Head of caudate nucleus (tissue), 42 donors: Measurements from ENCODE around the gene SLAMF9.
"Not testable (repeated sequence)": the region's sequence is repeated elsewhere in the genome, so short reads cannot be mapped to it uniquely, and the experiment has no call there.

Experiments
- DNase-seq, 42 donors: peaks; one replicate each; pipeline versions ENCODE4 v3.0.0 to v3.0.0-alpha.2; 2020 to 2021; ENCODE audit warnings: mixed read lengths in 7 of 42
- intact Hi-C: fragments of 100-400 bp; cut with DNase I; formaldehyde crosslinking; loops from one replicate; pipeline ENCODE4 v1.15.0; 2022

SLAMF9 gene

DNA sequence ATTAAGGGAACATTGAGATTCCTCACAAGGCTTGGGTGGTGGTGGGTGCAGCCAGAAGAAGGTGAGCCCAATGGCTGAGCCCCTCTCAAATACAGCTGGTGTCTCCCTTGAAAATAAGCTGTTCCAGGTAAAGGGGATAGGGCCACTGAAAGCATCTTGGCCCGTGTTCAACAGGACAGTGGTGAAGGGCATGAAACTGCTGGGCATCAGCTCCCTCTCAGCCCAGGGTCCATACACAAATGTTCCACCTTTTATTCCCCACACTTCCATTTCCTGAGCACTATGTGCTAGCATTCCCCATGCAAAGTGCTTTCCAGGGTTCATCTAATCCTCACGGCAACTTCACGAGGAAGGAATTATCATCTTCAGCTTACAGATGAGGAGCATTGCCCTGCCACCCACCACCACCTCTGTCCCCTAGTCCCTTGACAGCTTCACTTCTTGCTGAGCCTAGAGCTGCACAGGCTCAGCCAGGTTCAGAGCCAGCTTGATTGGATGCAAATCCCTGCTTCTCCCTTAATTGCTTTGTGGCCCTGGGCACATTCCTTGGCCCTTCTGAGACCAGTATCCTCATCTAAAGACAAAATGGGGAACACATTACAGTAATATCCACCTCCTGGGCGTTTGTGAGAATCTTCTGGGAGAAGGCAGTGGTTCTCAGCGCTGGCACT lies 38.3 kb downstream of the SLAMF9 start:
- intact Hi-C loops = no loop called here
- no peak for DNase-seq

DNA sequence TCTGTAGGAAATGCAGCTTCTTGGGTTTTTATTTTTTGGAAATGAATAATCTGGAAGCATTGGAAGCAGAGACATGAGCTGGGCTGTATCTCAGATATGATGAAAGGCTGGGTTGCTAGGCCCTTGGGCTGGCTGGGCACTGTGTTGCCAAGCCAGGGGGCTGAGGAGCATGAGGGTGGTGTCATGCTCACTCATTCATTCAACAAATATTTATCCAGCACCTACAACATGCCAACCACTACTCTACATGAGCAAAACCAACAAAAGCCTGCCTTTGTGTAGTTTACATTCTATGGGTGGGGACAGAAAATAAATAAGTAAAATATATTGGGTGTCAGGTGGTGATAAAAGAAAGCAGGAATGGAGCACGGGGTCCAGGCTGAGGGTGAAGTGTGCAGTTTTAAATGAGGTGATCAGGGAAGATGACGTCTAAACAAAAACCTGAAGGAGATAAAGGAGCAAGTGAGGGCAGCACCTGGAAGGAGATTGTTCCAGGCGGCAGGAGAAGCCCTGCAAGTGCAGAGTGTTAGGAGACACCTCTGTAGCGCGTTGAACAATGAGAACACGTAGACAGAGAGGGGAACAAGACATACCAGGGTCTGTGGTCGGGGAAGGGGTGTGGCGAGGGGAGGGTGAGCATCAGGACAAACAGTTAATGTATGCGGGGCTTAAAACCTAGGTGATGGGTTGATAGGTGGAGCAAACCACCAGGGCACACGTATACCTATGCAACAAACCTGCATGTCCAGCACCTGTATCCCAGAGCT lies 39.6 kb downstream of the SLAMF9 start:
- DNase-seq = no peak
- intact Hi-C loops = no loop called here

GRCh38 chr1:159913451-159914192 lies 40.4 kb downstream of the SLAMF9 start:
- DNase-seq = no peak
- intact Hi-C loops = no loop called here

DNA sequence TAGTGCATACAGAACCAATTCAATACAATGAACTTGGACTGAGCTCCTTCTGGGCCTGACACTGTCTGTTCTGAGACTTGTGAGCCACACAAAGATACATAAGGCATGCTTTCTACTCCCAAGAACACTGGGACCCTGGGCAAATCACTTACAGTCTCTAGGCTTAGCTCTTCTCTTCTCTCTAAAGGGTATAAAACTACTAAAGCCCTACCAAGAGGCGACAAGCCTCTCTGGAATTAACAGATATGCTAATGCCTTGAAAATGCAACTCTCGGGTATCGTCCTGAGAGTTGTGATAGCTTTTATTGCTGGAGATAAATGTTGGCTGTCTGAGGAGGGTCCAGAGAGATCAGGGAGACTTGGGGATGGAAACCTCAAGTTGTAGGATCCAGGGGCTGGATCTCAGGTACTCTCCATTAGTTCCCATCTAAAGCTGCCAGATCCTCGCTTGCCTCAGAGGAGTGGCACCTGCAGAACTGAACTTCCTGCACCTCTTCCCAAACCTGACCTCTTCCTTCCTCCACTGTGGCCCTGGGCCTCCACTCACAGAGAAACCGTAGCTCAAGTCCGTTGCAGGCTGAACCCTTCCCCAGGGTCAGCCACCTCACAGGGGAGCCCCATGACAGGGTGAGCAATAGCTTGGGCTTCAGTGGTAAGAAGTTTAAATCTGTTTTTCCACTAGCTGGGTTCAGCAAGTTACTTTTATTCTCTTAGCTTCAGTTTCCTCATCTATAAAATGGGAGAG lies 42.5 kb downstream of the SLAMF9 start:
- no peak for DNase-seq
- intact Hi-C loops = no loop called here

GRCh38 chr1:159908031-159908940 lies 45.8 kb downstream of the SLAMF9 start:
- intact Hi-C loops = no loop called here
- DNase-seq = no peak

DNA sequence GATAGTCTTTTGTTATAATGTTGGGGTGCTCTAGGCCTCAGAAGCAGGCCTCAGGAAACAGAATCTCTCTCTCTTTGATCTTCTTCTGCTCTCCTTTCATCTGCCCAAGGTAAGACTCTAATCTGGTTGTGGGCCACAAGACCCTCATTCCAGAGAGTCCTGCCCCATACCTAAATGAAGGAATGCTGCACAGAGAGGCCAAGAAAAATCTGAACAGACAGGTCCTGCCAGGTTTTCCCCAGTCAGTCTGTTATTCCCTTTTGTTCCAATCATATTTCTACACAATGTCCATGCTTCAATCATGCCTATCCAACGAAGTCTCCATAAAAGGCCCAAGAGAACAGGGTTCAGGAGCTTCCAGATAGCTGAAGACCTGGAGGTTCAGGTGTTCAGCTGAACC lies 47.1 kb downstream of the SLAMF9 start:
- no peak for DNase-seq
- intact Hi-C loops = no loop called here

DNA sequence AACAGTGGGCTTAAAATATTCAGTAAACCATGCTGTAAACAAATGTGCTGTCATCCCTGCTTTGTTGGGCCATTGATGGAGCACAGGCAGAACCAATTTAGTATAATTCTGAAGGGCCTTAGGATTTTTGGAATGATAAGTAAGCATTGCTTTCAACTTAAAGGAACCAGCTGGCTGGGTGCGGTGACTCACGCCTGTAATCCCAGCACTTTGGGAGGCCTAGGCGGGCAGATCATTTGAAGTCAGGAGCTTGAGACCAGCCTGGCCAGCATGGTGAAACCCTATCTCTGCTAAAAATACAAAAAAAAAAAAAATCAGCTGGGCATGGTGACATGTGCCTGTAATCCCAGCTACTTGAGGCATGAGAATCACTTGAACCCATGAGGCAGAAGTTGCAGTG lies 50.0 kb downstream of the SLAMF9 start:
- intact Hi-C loops, DNase-seq: not testable (repeated sequence)

GRCh38 chr1:159902541-159902940 lies 51.5 kb downstream of the SLAMF9 start:
- DNase-seq = no peak
- intact Hi-C loops = no loop called here
